Stomach (tissue), 4 donors: Measurements from ENCODE around the gene SSRP1.

Experiments used
- CTCF ChIP-seq, 7 experiments: fragments of 450-650 bp in 4 of 7; fragments of 200-600 bp in 3 of 7; sonication (generic) in 3 of 7; IDR thresholded peaks; one replicate each; pipeline ENCODE4 v1.5.1; 2016 to 2019; ENCODE audit warnings: antibody characterized with exemption in 7 of 7, control low read depth in 2 of 7, mild to moderate bottlenecking in 1 of 7
- EP300 ChIP-seq: sonication (generic); formaldehyde crosslinking; IDR thresholded peaks from one replicate; pipeline ENCODE4 v1.6.1; 2017; ENCODE audit warnings: antibody characterized with exemption
- POLR2A ChIP-seq, 4 donors: fragments of 450-650 bp; IDR thresholded peaks; one replicate each; pipeline ENCODE4 v1.6.1; 2016; ENCODE audit warnings: antibody characterized with exemption in 4 of 4, control low read depth in 2 of 4, mild to moderate bottlenecking in 1 of 4, moderate library complexity in 1 of 4
- POLR2AphosphoS5 ChIP-seq, 3 donors: sonication (generic); formaldehyde crosslinking; IDR thresholded peaks; one replicate each; pipeline ENCODE4 v1.6.1; 2016; ENCODE audit warnings: antibody characterized with exemption in 3 of 3

- TF ChIP-seq POLR2A (IDR thresholded peaks at IDR 0.05) (no peak), CTCF (IDR thresholded peaks at IDR 0.05) (no peak), EP300 (no peak), POLR2AphosphoS5 (IDR thresholded peaks at IDR 0.05) (no peak)
Measured at GRCh38 chr11:57302489-57302888, 33.2 kb downstream of the SSRP1 start.
